Ovary (tissue), 9 donors: ENCODE results near the gene FOXI2. TPM values are rescaled to one million over a fixed set of nuclear protein-coding genes. Genes with fewer than 3 reads are reported as not detected.

Experiments used
- DNase-seq, 5 donors: peaks; one replicate each; pipeline ENCODE4 v3.0.0-alpha.2; 2019 to 2020
- H3K27ac ChIP-seq, 2 donors: fragments of 200-600 bp; one replicate each; pipeline versions ENCODE4 v1.5.1 to v1.8.0; 2019 to 2022
- H3K27me3 ChIP-seq: fragments of 200-600 bp; one replicate; pipeline ENCODE4 v1.8.0; 2022
- H3K36me3 ChIP-seq: fragments of 200-600 bp; sonication (generic); one replicate; pipeline ENCODE4 v1.5.1; 2019
- H3K4me1 ChIP-seq: one replicate; pipeline ENCODE4 v1.8.1; 2013; ENCODE audit warnings: mild to moderate bottlenecking, moderate library complexity; ENCODE audit not compliant: insufficient read depth
- H3K4me3 ChIP-seq: fragments of 200-600 bp; sonication (generic); one replicate; pipeline ENCODE4 v1.5.1; 2017
- H3K9me3 ChIP-seq, 2 donors: fragments of 200-600 bp in 1 of 2; sonication (generic) in 1 of 2; one replicate each; pipeline versions ENCODE4 v1.5.1 to v1.8.1; 2013 to 2019; ENCODE audit warnings: mild to moderate bottlenecking in 1 of 2, moderate library complexity in 1 of 2
- EP300 ChIP-seq: sonication (generic); formaldehyde crosslinking; IDR thresholded peaks from one replicate; pipeline ENCODE4 v1.6.1; 2017; ENCODE audit warnings: antibody characterized with exemption
- POLR2A ChIP-seq: fragments of 450-650 bp; IDR thresholded peaks from one replicate; pipeline ENCODE4 v1.6.1; 2017; ENCODE audit warnings: antibody characterized with exemption, mild to moderate bottlenecking, moderate library complexity
- WGBS, 3 donors: extraction: QIAGEN DNeasy Blood & Tissue Kit in 1 of 3; methylation state at CpG; one replicate each; pipeline versions ENCODE4 v1.1.5 to v1.1.7; 2013 to 2017; 5-methylcytosine and 5-hydroxymethylcytosine counted together
- intact Hi-C, 4 donors: fragments of 100-400 bp; cut with DNase I; formaldehyde crosslinking; loops; one replicate each; pipeline versions ENCODE4 v1.11.0 to v1.15.1; 2022 to 2023
- polyA plus RNA-seq, 2 donors: library from polyadenylated mRNA; stranded (reverse); fragments of 200-250 nt in 1 of 2; fragments of 350-450 nt in 1 of 2; fragmentation: Illumina TruSeq in 1 of 2; extraction: RNeasy Lipid Tissue Mini Kit (QIAGEN cat#74804) in 1 of 2; gene quantifications; one replicate each; pipeline ENCODE4 v1.2.3, GENCODE V29; 2013 to 2014
- total RNA-seq, 7 donors: library from RNA; depleted of rRNA in 2 of 7; stranded (reverse); fragments of >200 nt in 2 of 7; fragmentation: NEBNext Ultra II Directional in 3 of 7; extraction: Animal tissue kit (Norgen Biotek cat#: 25700) in 3 of 7; gene quantifications; one replicate each; pipeline versions ENCODE4 v1.1.0 to v1.2.4, GENCODE V29; 2016 to 2023
- TF ChIP-seq, protein P1 (sequence below), 3 donors: fragments of 450-650 bp in 2 of 3; fragments of 200-600 bp in 1 of 3; IDR thresholded peaks; one replicate each; pipeline versions ENCODE4 v1.5.1 to v1.8.0; 2016 to 2022; ENCODE audit warnings: antibody characterized with exemption in 3 of 3, mild to moderate bottlenecking in 1 of 3
- donor health status: DM: no; HTN: no; CAD: no; lungs with moderate emphysema.
- donor health status: DM: no; HTN: no; CAD: no.
- donor health status: Bipolar disorder and iron deficiency.
- donor health status: DM: yes; HTN: yes; CAD: no.
- donor health status: DM: no; HTN: no; CAD: no.
- donor health status: DM: yes; HTN: yes; CAD: no.

Gene FOXI2
- total and polyA plus RNA-seq, 9 donors: 0.01 to 0.61 (median 0.24) TPM; not detected in 4

- DNase-seq: no peak
- Histone ChIP-seq H3K27ac (no peak overlapping the region), H3K9me3 (no peaks in the 10 kb centered on the region), H3K36me3 (no peaks in the 10 kb centered on the region), H3K4me1 (no peaks in the 10 kb centered on the region), H3K4me3 (no peak overlapping the region), H3K27me3 (no peaks in the 10 kb centered on the region)
- 44 to 49% (median 48%) methylated on average over 4 of the region's 4 CpGs for WGBS, 3 donors
- intact Hi-C loops: no loop called here
- TF ChIP-seq EP300: no peak
- no peak for TF ChIP-seq POLR2A
- TF ChIP-seq, protein P1, sequence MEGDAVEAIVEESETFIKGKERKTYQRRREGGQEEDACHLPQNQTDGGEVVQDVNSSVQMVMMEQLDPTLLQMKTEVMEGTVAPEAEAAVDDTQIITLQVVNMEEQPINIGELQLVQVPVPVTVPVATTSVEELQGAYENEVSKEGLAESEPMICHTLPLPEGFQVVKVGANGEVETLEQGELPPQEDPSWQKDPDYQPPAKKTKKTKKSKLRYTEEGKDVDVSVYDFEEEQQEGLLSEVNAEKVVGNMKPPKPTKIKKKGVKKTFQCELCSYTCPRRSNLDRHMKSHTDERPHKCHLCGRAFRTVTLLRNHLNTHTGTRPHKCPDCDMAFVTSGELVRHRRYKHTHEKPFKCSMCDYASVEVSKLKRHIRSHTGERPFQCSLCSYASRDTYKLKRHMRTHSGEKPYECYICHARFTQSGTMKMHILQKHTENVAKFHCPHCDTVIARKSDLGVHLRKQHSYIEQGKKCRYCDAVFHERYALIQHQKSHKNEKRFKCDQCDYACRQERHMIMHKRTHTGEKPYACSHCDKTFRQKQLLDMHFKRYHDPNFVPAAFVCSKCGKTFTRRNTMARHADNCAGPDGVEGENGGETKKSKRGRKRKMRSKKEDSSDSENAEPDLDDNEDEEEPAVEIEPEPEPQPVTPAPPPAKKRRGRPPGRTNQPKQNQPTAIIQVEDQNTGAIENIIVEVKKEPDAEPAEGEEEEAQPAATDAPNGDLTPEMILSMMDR (IDR thresholded peaks at IDR 0.05): no peak
These were observed 41.6 kb upstream of the FOXI2 start for GRCh38 chr10:127695431-127695830.

DNA sequence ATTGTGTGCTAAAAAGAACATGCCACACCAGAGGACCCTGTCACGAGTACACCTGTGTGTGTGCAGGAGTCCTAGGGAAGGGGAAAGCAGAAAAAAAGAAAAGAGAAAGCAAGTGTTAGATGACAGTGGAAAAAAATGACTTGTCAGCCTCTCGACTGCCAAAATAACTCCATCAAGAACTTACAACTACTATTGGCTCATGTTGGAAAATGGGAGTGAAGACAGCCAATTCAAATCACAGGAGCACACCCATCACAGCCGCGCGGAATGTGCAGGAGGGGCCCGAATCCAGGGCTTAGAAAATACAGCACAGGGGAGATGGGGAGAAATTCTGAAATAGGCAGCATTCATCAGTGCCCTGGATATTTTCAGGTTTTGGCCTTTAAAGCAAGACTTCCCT lies 38.1 kb upstream of the FOXI2 start:
- intact Hi-C loops: no loop called here
- H3K4me1 ChIP-seq: no peaks in the 10 kb centered on the region
- DNase-seq: no peak
- H3K9me3 ChIP-seq: no peaks in the 10 kb centered on the region
- H3K36me3 ChIP-seq: no peaks in the 10 kb centered on the region
- H3K4me3 ChIP-seq: no peak overlapping the region
- H3K27me3 ChIP-seq: no peaks in the 10 kb centered on the region
- TF ChIP-seq, protein P1 (IDR thresholded peaks at IDR 0.05): no peak
- 79 to 84% (median 82%) methylated on average over 6 of the region's 6 CpGs for WGBS, 3 donors
- no peak overlapping the region for H3K27ac ChIP-seq

- no peak for TF ChIP-seq EP300
- no peak for TF ChIP-seq POLR2A
- TF ChIP-seq, protein P1 (IDR thresholded peaks at IDR 0.05): no peak
- H3K4me1 ChIP-seq: no peaks in the 10 kb centered on the region
- H3K27ac ChIP-seq: no peak overlapping the region
- intact Hi-C loops: no loop called here
- H3K4me3 ChIP-seq: no peak overlapping the region
- H3K27me3 ChIP-seq: no peaks in the 10 kb centered on the region
- no peaks in the 10 kb centered on the region for H3K9me3 ChIP-seq
- no peak for DNase-seq
- 78 to 92% (median 84%) methylated on average over 8 of the region's 8 CpGs for WGBS, 3 donors
- H3K36me3 ChIP-seq: no peaks in the 10 kb centered on the region
These were observed 37.7 kb upstream of the FOXI2 start for GRCh38 chr10:127699311-127699710.

- intact Hi-C loops: no loop called here
- TF ChIP-seq EP300: no peak
- TF ChIP-seq, protein P1 (IDR thresholded peaks at IDR 0.05): no peak
- TF ChIP-seq POLR2A: no peak
- Histone ChIP-seq H3K4me1 (no peaks in the 10 kb centered on the region), H3K9me3 (no peaks in the 10 kb centered on the region), H3K36me3 (no peaks in the 10 kb centered on the region), H3K27me3 (no peaks in the 10 kb centered on the region), H3K4me3 (no peak overlapping the region), H3K27ac (no peak overlapping the region)
- no peak for DNase-seq
- WGBS, 3 donors: 50 to 59% (median 53%) methylated on average over 4 of the region's 4 CpGs
These were observed 34.7 kb upstream of the FOXI2 start for GRCh38 chr10:127702271-127702670.

DNA sequence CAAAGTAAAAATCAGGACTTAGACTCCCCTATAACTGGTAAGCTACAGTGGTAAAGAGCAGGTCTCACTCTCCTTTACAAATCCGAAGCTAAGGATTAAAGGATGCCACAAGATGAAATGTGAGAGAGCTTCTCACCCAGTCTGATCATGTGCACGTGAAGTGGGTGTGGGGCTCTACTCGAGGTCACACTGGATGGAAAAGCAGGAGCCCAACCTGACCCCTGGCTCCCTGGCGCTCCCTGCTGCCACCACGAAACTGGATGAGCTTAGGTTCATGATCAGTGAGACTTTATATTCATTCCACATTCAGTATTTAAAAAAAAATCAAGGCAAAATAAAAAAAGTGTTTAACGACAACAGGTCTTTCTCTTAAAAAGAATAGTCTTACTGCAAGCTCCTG lies 21.7 kb upstream of the FOXI2 start:
- no peaks in the 10 kb centered on the region for H3K4me1 ChIP-seq
- no peak for DNase-seq
- H3K4me3 ChIP-seq: no peak overlapping the region
- TF ChIP-seq POLR2A: no peak
- no peak for TF ChIP-seq EP300
- TF ChIP-seq, protein P1 (IDR thresholded peaks at IDR 0.05): no peak
- intact Hi-C loops: loop anchor here (5.0 to 10.0 kb wide), 3 partner anchors 97 to 142 kb away; no protein-coding TSS in a partner anchor
- H3K9me3 ChIP-seq: no peaks in the 10 kb centered on the region
- H3K27ac ChIP-seq: no peak overlapping the region
- 36 to 42% (median 38%) methylated on average over 6 of the region's 6 CpGs for WGBS, 3 donors
- no peaks in the 10 kb centered on the region for H3K36me3 ChIP-seq
- no peaks in the 10 kb centered on the region for H3K27me3 ChIP-seq
